Measurements from ENCODE around the gene RCCD1. TPM values are rescaled to one million over a fixed set of nuclear protein-coding genes. Genes with fewer than 3 reads are reported as not detected.

The RCCD1 gene
- total and polyA plus RNA-seq, 2 donors (not counting 1 experiment from before 2014, with no cell fraction given): 11.0 to 20.5 TPM

DNA sequence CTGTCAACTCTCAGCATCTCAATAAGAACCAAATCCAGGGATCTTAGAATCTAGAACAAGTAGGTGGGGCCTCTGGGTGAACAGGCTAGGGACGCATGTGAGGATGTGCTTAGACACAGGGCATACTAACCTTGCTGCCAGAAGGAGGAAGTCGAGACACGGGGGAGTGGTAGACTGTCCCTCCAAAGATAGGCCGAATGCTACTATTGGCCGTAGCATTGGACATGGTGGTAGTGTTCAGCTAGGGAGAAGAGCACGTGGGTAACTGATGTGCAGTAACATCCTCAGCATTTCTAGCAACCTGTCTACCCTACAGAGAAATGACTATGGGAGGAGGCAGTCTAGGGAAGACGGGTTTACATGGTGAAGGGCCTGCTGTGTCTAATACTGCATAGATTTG is 15.6 kb downstream of the RCCD1 start:
- intact Hi-C loops (cut with micrococcal nuclease): no loop called here
- no peak overlapping the region for H3K9ac ChIP-seq (ENCODE audit: low read length)
- CTCF ChIA-PET: interaction anchor here (0.6 to 0.7 kb wide), 2 partner anchors 14 to 649 kb away, joined by 3 to 4 read pairs; no protein-coding TSS in a partner anchor
- no peak overlapping the region for H2AFZ ChIP-seq (ENCODE audit: insufficient read depth, low read depth, low read length, poor library complexity, severe bottlenecking)
- no peak overlapping the region for H3K4me2 ChIP-seq (replicated peaks; ENCODE audit: low read depth, low read length, poor library complexity, severe bottlenecking)
- DNase-seq: no peak
- no peaks in the 10 kb centered on the region for H3K9me3 ChIP-seq (ENCODE audit: control extremely low read depth in 1 of 3, control insufficient read depth in 2 of 3, insufficient read depth in 1 of 3, low read length in 2 of 3)
- Mint-ChIP-seq H3K4me3 (no peak overlapping the region), H3K27ac (no peak overlapping the region), H3K27me3 (no peaks in the 10 kb centered on the region), H3K4me1 (no peaks in the 10 kb centered on the region), H3K9me3 (ENCODE audit: insufficient read depth) (no peaks in the 10 kb centered on the region)
- ATAC-seq (ENCODE audit: low read depth): no peak
- 90% methylated on average over 4 of the region's 7 CpGs for WGBS (ENCODE audit: insufficient coverage)
- no peaks in the 10 kb centered on the region for H3K4me1 ChIP-seq (ENCODE audit: control insufficient read depth in 2 of 2, insufficient read depth in 2 of 2, low read length in 2 of 2)
- H3K27ac ChIP-seq (ENCODE audit: low read length in 2 of 2): no peak overlapping the region
- H4K20me1 ChIP-seq (ENCODE audit: control insufficient read depth, insufficient read depth, low read length, poor library complexity, severe bottlenecking): no peaks in the 10 kb centered on the region
- no peaks in the 10 kb centered on the region for H3K79me2 ChIP-seq (ENCODE audit: control insufficient read depth, insufficient read depth, low read length)
- peaks cover 0 to 13% of the 10 kb centered on the region in 2 experiments for H3K36me3 ChIP-seq (replicated peaks in 1 of 2; ENCODE audit: control extremely low read depth in 1 of 2, control insufficient read depth in 1 of 2, extremely low read depth in 1 of 2, insufficient read depth in 2 of 2, low read length in 1 of 2)
- POLR2A ChIA-PET: no interaction called here
- TF ChIP-seq, protein P1, sequence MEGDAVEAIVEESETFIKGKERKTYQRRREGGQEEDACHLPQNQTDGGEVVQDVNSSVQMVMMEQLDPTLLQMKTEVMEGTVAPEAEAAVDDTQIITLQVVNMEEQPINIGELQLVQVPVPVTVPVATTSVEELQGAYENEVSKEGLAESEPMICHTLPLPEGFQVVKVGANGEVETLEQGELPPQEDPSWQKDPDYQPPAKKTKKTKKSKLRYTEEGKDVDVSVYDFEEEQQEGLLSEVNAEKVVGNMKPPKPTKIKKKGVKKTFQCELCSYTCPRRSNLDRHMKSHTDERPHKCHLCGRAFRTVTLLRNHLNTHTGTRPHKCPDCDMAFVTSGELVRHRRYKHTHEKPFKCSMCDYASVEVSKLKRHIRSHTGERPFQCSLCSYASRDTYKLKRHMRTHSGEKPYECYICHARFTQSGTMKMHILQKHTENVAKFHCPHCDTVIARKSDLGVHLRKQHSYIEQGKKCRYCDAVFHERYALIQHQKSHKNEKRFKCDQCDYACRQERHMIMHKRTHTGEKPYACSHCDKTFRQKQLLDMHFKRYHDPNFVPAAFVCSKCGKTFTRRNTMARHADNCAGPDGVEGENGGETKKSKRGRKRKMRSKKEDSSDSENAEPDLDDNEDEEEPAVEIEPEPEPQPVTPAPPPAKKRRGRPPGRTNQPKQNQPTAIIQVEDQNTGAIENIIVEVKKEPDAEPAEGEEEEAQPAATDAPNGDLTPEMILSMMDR (IDR thresholded peaks at IDR 0.05): no peak
- no peak for TF ChIP-seq EZH2 (IDR thresholded peaks at IDR 0.05; ENCODE audit: borderline replicate concordance, insufficient read depth, low read depth, low read length, poor library complexity, severe bottlenecking)
- H3K27me3 ChIP-seq (replicated peaks in 1 of 4; ENCODE audit: control extremely low read depth in 1 of 4, control insufficient read depth in 3 of 4, insufficient read depth in 4 of 4, low read length in 3 of 4): no peaks in the 10 kb centered on the region
- H3K4me3 ChIP-seq (ENCODE audit: control extremely low read depth in 1 of 5, extremely low read depth in 1 of 5, insufficient read depth in 1 of 5, low read depth in 2 of 5, low read length in 4 of 5): no peak overlapping the region

DNA sequence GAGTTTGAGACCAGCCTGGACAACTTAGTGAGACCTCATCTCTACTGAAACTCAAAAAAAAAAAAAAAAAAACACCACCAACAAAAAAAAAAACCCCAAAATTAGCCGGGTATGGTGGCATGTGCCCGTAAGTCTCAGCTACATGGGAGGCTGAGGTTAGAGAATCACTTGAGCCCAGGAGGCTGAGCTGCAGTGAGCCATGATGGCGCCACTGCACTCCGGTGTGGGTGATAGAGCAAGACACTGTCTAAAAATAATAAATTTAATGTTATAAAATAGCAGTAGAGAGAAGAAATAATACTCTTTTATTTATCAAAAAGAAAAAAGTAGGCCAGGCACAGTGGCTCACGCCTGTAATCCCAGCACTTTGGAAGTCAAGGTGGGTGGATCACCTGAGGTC is 17.4 kb downstream of the RCCD1 start:
- no peak overlapping the region for H3K27ac ChIP-seq (ENCODE audit: low read length in 2 of 2)
- H3K4me3 ChIP-seq (ENCODE audit: control extremely low read depth in 1 of 5, extremely low read depth in 1 of 5, insufficient read depth in 1 of 5, low read depth in 2 of 5, low read length in 4 of 5): no peak overlapping the region
- no peaks in the 10 kb centered on the region for H3K27me3 ChIP-seq (replicated peaks in 1 of 4; ENCODE audit: control extremely low read depth in 1 of 4, control insufficient read depth in 3 of 4, insufficient read depth in 4 of 4, low read length in 3 of 4)
- DNase-seq: no peak
- H3K79me2 ChIP-seq (ENCODE audit: control insufficient read depth, insufficient read depth, low read length): no peaks in the 10 kb centered on the region
- H3K4me3 Mint-ChIP-seq: no peak overlapping the region
- H3K9me3 ChIP-seq (ENCODE audit: control extremely low read depth in 1 of 3, control insufficient read depth in 2 of 3, insufficient read depth in 1 of 3, low read length in 2 of 3): no peaks in the 10 kb centered on the region
- ATAC-seq (ENCODE audit: low read depth): no peak
- no peaks in the 10 kb centered on the region for H3K4me1 ChIP-seq (ENCODE audit: control insufficient read depth in 2 of 2, insufficient read depth in 2 of 2, low read length in 2 of 2)
- H3K4me1 Mint-ChIP-seq: no peaks in the 10 kb centered on the region
- H4K20me1 ChIP-seq (ENCODE audit: control insufficient read depth, insufficient read depth, low read length, poor library complexity, severe bottlenecking): no peaks in the 10 kb centered on the region
- H3K27me3 Mint-ChIP-seq: no peaks in the 10 kb centered on the region
- CTCF ChIA-PET: no interaction called here
- POLR2A ChIA-PET: interaction anchor here (0.6 kb wide), 1 partner anchor 9 kb away, joined by 3 read pairs; no protein-coding TSS in a partner anchor
- H3K36me3 ChIP-seq (replicated peaks in 1 of 2; ENCODE audit: control extremely low read depth in 1 of 2, control insufficient read depth in 1 of 2, extremely low read depth in 1 of 2, insufficient read depth in 2 of 2, low read length in 1 of 2): peaks cover 0 to 6% of the 10 kb centered on the region in 2 experiments
- no peak for TF ChIP-seq EZH2 (IDR thresholded peaks at IDR 0.05; ENCODE audit: borderline replicate concordance, insufficient read depth, low read depth, low read length, poor library complexity, severe bottlenecking)
- TF ChIP-seq, protein P1 (IDR thresholded peaks at IDR 0.05): no peak
- H3K4me2 ChIP-seq (replicated peaks; ENCODE audit: low read depth, low read length, poor library complexity, severe bottlenecking): no peak overlapping the region
- no peaks in the 10 kb centered on the region for H3K9me3 Mint-ChIP-seq (ENCODE audit: insufficient read depth)
- H3K27ac Mint-ChIP-seq: no peak overlapping the region
- no peak overlapping the region for H3K9ac ChIP-seq (ENCODE audit: low read length)
- no CpG with 5 or more reads among the region's 5 CpGs for WGBS (ENCODE audit: insufficient coverage)
- H2AFZ ChIP-seq (ENCODE audit: insufficient read depth, low read depth, low read length, poor library complexity, severe bottlenecking): no peak overlapping the region
- intact Hi-C loops (cut with micrococcal nuclease): no loop called here
